ENCODE results near the gene ZNF862. TPM values are rescaled to one million over a fixed set of nuclear protein-coding genes. Genes with fewer than 3 reads are reported as not detected.
"Not testable (repeated sequence)": the region's sequence is repeated elsewhere in the genome, so short reads cannot be mapped to it uniquely, and the experiment has no call there.

The ZNF862 gene
- total RNA-seq, 1 experiment from 2014 or later: 42.4 TPM

- Histone ChIP-seq H3K27ac (no peak overlapping the region), H4K20me1 (ENCODE audit: insufficient read depth) (no peaks in the 10 kb centered on the region), H3K27me3 (ENCODE audit: insufficient read depth, low read depth) (no peaks in the 10 kb centered on the region), H3K36me3 (ENCODE audit: low read depth) (no peaks in the 10 kb centered on the region), H3K4me3 (no peak overlapping the region), H3K79me2 (ENCODE audit: low read depth) (no peaks in the 10 kb centered on the region), H3K9me3 (ENCODE audit: insufficient read depth, low read depth) (no peaks in the 10 kb centered on the region), H3K4me1 (replicated peaks; ENCODE audit: insufficient read depth) (no peaks in the 10 kb centered on the region), H2AFZ (no peak overlapping the region), H3F3A (ENCODE audit: insufficient read depth, low read depth) (no peaks in the 10 kb centered on the region), H3K9me2 (ENCODE audit: insufficient read depth) (no peaks in the 10 kb centered on the region), H3K4me2 (no peak overlapping the region)
- TF ChIP-seq EZH2 (IDR thresholded peaks at IDR 0.05; ENCODE audit: low read depth): no peak
- TF ChIP-seq, protein P1, sequence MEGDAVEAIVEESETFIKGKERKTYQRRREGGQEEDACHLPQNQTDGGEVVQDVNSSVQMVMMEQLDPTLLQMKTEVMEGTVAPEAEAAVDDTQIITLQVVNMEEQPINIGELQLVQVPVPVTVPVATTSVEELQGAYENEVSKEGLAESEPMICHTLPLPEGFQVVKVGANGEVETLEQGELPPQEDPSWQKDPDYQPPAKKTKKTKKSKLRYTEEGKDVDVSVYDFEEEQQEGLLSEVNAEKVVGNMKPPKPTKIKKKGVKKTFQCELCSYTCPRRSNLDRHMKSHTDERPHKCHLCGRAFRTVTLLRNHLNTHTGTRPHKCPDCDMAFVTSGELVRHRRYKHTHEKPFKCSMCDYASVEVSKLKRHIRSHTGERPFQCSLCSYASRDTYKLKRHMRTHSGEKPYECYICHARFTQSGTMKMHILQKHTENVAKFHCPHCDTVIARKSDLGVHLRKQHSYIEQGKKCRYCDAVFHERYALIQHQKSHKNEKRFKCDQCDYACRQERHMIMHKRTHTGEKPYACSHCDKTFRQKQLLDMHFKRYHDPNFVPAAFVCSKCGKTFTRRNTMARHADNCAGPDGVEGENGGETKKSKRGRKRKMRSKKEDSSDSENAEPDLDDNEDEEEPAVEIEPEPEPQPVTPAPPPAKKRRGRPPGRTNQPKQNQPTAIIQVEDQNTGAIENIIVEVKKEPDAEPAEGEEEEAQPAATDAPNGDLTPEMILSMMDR (conservative IDR thresholded peaks at IDR 0.05): no peak
- CTCF ChIA-PET: no interaction called here
- intact Hi-C loops (cut with micrococcal nuclease; ENCODE audit: unreplicated experiment): no loop called here
- BruUV-seq (replicated peaks): no TSS peak
- POLR2A ChIA-PET (ENCODE audit: unreplicated experiment): no interaction called here
- DNase-seq: no peak
Observed at GRCh38 chr7:149887311-149887710, 49.1 kb downstream of the ZNF862 start.

DNA sequence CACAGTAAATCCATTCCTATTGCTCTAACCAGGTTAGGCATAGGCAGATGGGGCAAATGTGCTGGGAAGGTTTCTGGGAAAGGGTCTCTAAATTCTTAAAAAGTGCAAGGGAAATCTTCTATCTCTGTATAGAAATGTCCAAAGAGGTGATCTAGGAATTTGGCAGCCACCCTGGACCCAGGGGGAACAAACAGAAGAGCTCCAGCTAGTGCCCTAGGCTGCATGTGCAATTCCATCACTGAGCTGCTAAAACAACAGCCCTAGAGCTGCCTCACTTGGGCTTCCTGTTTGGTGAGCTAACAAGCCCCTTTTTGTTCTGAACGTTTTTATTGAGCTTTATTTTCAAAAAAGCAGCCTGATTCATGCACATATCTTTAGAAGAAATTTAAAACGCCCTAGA is 52.5 kb downstream of the ZNF862 start:
- H3K4me2 ChIP-seq; DNase-seq; intact Hi-C loops (cut with micrococcal nuclease; ENCODE audit: unreplicated experiment); CTCF ChIA-PET; H3K9me3 ChIP-seq (ENCODE audit: insufficient read depth, low read depth); H3K27me3 ChIP-seq (ENCODE audit: insufficient read depth, low read depth); H3K9me2 ChIP-seq (ENCODE audit: insufficient read depth); H3K36me3 ChIP-seq (ENCODE audit: low read depth); POLR2A ChIA-PET (ENCODE audit: unreplicated experiment); H2AFZ ChIP-seq; H3K27ac ChIP-seq; H3K4me3 ChIP-seq; H3F3A ChIP-seq (ENCODE audit: insufficient read depth, low read depth); H3K79me2 ChIP-seq (ENCODE audit: low read depth); BruUV-seq (replicated peaks); H3K4me1 ChIP-seq (replicated peaks; ENCODE audit: insufficient read depth); H4K20me1 ChIP-seq (ENCODE audit: insufficient read depth): not testable (repeated sequence)

- BruUV-seq (replicated peaks); H3K9me2 ChIP-seq (ENCODE audit: insufficient read depth); H3K36me3 ChIP-seq (ENCODE audit: low read depth); H2AFZ ChIP-seq; H3K79me2 ChIP-seq (ENCODE audit: low read depth); CTCF ChIA-PET; DNase-seq; H3K4me2 ChIP-seq; H4K20me1 ChIP-seq (ENCODE audit: insufficient read depth); H3K9me3 ChIP-seq (ENCODE audit: insufficient read depth, low read depth); H3K27ac ChIP-seq; H3F3A ChIP-seq (ENCODE audit: insufficient read depth, low read depth); H3K4me1 ChIP-seq (replicated peaks; ENCODE audit: insufficient read depth); POLR2A ChIA-PET (ENCODE audit: unreplicated experiment); H3K27me3 ChIP-seq (ENCODE audit: insufficient read depth, low read depth); intact Hi-C loops (cut with micrococcal nuclease; ENCODE audit: unreplicated experiment); H3K4me3 ChIP-seq: not testable (repeated sequence)
Observed at GRCh38 chr7:149894957-149895356, 56.8 kb downstream of the ZNF862 start.

DNA sequence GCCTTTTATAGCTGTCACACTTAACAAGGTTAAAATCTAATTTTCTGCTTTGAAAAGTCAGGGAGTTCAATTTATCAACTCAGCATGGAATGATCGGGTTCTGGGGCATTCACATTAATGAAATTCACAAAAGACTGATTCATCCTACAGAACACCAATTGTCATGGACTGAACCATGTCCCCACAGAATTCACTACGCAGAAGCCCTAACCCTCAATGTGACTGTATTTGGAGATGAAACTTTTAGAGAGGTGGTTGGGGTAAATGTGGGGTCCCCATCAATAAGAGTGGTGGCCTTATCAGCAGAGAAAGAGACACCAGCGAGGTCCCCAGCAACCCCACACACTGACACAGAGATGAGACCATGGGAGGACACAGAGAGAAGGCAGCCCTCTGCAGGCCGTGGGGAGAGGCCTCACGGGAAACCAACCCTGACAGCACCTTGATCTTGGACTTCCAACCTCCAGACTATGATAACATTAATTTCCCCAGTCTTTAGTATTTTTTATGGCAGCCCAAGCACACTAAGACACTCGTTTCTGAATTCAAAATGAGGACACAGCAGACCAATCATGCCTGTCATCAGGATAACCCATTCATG is 69.7 kb downstream of the ZNF862 start:
- CTCF ChIA-PET; H3K9me2 ChIP-seq (ENCODE audit: insufficient read depth); H3F3A ChIP-seq (ENCODE audit: insufficient read depth, low read depth); H3K36me3 ChIP-seq (ENCODE audit: low read depth); BruUV-seq (replicated peaks); H3K27ac ChIP-seq; DNase-seq; H4K20me1 ChIP-seq (ENCODE audit: insufficient read depth); H2AFZ ChIP-seq; H3K4me1 ChIP-seq (replicated peaks; ENCODE audit: insufficient read depth); H3K4me2 ChIP-seq; H3K79me2 ChIP-seq (ENCODE audit: low read depth); H3K27me3 ChIP-seq (ENCODE audit: insufficient read depth, low read depth); H3K4me3 ChIP-seq; H3K9me3 ChIP-seq (ENCODE audit: insufficient read depth, low read depth); intact Hi-C loops (cut with micrococcal nuclease; ENCODE audit: unreplicated experiment); POLR2A ChIA-PET (ENCODE audit: unreplicated experiment): not testable (repeated sequence)

DNA sequence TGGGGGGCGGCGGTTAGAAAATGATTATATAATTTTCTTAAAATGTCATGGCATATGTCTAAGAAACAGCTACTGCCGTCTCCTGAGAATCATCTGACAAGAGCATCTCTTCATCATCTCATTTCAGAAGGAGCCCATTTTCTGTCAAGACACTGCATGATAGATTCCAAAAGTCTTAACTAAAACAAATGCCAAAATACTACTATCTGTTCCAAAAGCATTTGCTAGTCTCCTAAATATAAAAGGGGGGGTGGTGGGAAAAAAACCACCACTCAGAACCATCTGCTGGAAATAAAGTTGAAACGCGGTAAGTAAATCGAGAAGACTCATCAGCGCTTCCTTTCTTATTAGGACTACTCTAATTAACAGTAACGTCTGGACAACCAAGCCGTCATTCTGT is 72.0 kb downstream of the ZNF862 start:
- BruUV-seq (replicated peaks); H3K4me2 ChIP-seq; H3K27me3 ChIP-seq (ENCODE audit: insufficient read depth, low read depth); H3K27ac ChIP-seq; H3F3A ChIP-seq (ENCODE audit: insufficient read depth, low read depth); H3K36me3 ChIP-seq (ENCODE audit: low read depth); H3K4me3 ChIP-seq; H3K9me3 ChIP-seq (ENCODE audit: insufficient read depth, low read depth); CTCF ChIA-PET; POLR2A ChIA-PET (ENCODE audit: unreplicated experiment); intact Hi-C loops (cut with micrococcal nuclease; ENCODE audit: unreplicated experiment); H2AFZ ChIP-seq; H3K4me1 ChIP-seq (replicated peaks; ENCODE audit: insufficient read depth); H3K79me2 ChIP-seq (ENCODE audit: low read depth); DNase-seq; H4K20me1 ChIP-seq (ENCODE audit: insufficient read depth); H3K9me2 ChIP-seq (ENCODE audit: insufficient read depth): not testable (repeated sequence)

- intact Hi-C loops (cut with micrococcal nuclease; ENCODE audit: unreplicated experiment); DNase-seq; BruUV-seq (replicated peaks): not testable (repeated sequence)
Observed at GRCh38 chr7:149912126-149912525, 74.0 kb downstream of the ZNF862 start.

More at GRCh38 chr7:149912126-149912525, 74.0 kb downstream of the ZNF862 start:
- CTCF ChIA-PET; H3K9me3 ChIP-seq (ENCODE audit: insufficient read depth, low read depth); H3K9me2 ChIP-seq (ENCODE audit: insufficient read depth); H3K4me2 ChIP-seq; H3K4me3 ChIP-seq; H3K4me1 ChIP-seq (replicated peaks; ENCODE audit: insufficient read depth); H3K27ac ChIP-seq; H2AFZ ChIP-seq; H3K27me3 ChIP-seq (ENCODE audit: insufficient read depth, low read depth); POLR2A ChIA-PET (ENCODE audit: unreplicated experiment); H3F3A ChIP-seq (ENCODE audit: insufficient read depth, low read depth); H3K79me2 ChIP-seq (ENCODE audit: low read depth); H3K36me3 ChIP-seq (ENCODE audit: low read depth); H4K20me1 ChIP-seq (ENCODE audit: insufficient read depth): not testable (repeated sequence)
